SHP77 (cell line): ENCODE measurements around the gene PC.
"Not testable (repeated sequence)": the region's sequence is repeated elsewhere in the genome, so short reads cannot be mapped to it uniquely, and the experiment has no call there.

ENCODE experiments used
- DNase-seq, 2 experiments: peaks; one replicate each; lab custom pipeline; 2025; lab: John Stamatoyannopoulos, UW

PC gene

GRCh38 chr11:66958232-66958955 is at the start of gene PC:
Gene PC (minus strand): TSS chr11:66958383. CDS start chr11:66872159, 86,224 bp downstream.
- DNase-seq, result peak; percentile 100

- no peak for DNase-seq
These were observed 48.9 kb upstream of the PC start for GRCh38 chr11:67007126-67007525.

GRCh38 chr11:67006029-67006884 is 48.1 kb upstream of the PC start:
- DNase-seq, result no peak

- DNase-seq, result not testable (repeated sequence)
These were observed 47.0 kb upstream of the PC start for GRCh38 chr11:67005200-67005599.

- no peak for DNase-seq
These were observed 44.8 kb upstream of the PC start for GRCh38 chr11:67002921-67003411.

- DNase-seq, result no peak
These were observed 44.2 kb upstream of the PC start for GRCh38 chr11:67002297-67002913.

- DNase-seq, result no peak
These were observed 43.1 kb upstream of the PC start for GRCh38 chr11:67001332-67001731.

GRCh38 chr11:66999555-66999954 is 41.4 kb upstream of the PC start:
- no peak for DNase-seq

- no peak for DNase-seq
These were observed 38.6 kb upstream of the PC start for GRCh38 chr11:66996609-66997273.

GRCh38 chr11:66992041-66992440 is 33.9 kb upstream of the PC start:
- no peak for DNase-seq

- not testable (repeated sequence) for DNase-seq
These were observed 31.2 kb upstream of the PC start for GRCh38 chr11:66989360-66989759.

- DNase-seq, result not testable (repeated sequence)
These were observed 30.6 kb upstream of the PC start for GRCh38 chr11:66988741-66989140.

GRCh38 chr11:66987924-66988637 is 29.9 kb upstream of the PC start:
- no peak for DNase-seq

- DNase-seq, result no peak
These were observed 29.0 kb upstream of the PC start for GRCh38 chr11:66987158-66987620.

GRCh38 chr11:66986178-66986545 is 28.0 kb upstream of the PC start:
- DNase-seq, result no peak

- no peak for DNase-seq
These were observed 27.5 kb upstream of the PC start for GRCh38 chr11:66985508-66986177.

- no peak for DNase-seq
These were observed 25.2 kb upstream of the PC start for GRCh38 chr11:66983275-66983924.

- DNase-seq, result peak; percentile 74 to 84
These were observed 23.9 kb upstream of the PC start for GRCh38 chr11:66981976-66982578.

- no peak for DNase-seq
These were observed 21.3 kb upstream of the PC start for GRCh38 chr11:66979336-66979980.
